Measurements from ENCODE around the gene UMODL1.

The UMODL1 gene

GRCh38 chr21:42089665-42090310 lies 18.7 kb downstream of the UMODL1 start:
- no peak for DNase-seq (ENCODE audit: low read depth in 1 of 2, low spot score in 1 of 2)
- H3K4me3 ChIP-seq (replicated peaks; ENCODE audit: insufficient read depth, low read length), result no peak overlapping the region
- H3K27me3 ChIP-seq (ENCODE audit: insufficient read depth, poor library complexity, severe bottlenecking), result no peaks in the 10 kb centered on the region
- H3K27ac ChIP-seq (replicated peaks), result no peak overlapping the region
- no peak for TF ChIP-seq POLR2AphosphoS5 (IDR thresholded peaks at IDR 0.05; ENCODE audit: low read depth)
- TF ChIP-seq GABPA (IDR thresholded peaks at IDR 0.05; ENCODE audit: low read depth), result no peak
- TF ChIP-seq REST (IDR thresholded peaks at IDR 0.05; ENCODE audit: insufficient replicate concordance, low read depth), result no peak
- no peak for TF ChIP-seq SPI1 (IDR thresholded peaks at IDR 0.05; ENCODE audit: borderline replicate concordance, low read depth)
- no peak for TF ChIP-seq CTCF (IDR thresholded peaks at IDR 0.05; ENCODE audit: insufficient read depth, low read length)

GRCh38 chr21:42091899-42092508 lies 20.9 kb downstream of the UMODL1 start:
- no peak for TF ChIP-seq CTCF (IDR thresholded peaks at IDR 0.05; ENCODE audit: insufficient read depth, low read length)
- no peak for TF ChIP-seq GABPA (IDR thresholded peaks at IDR 0.05; ENCODE audit: low read depth)
- no peak for TF ChIP-seq REST (IDR thresholded peaks at IDR 0.05; ENCODE audit: insufficient replicate concordance, low read depth)
- no peak overlapping the region for H3K27ac ChIP-seq (replicated peaks)
- H3K27me3 ChIP-seq (ENCODE audit: insufficient read depth, poor library complexity, severe bottlenecking), result no peaks in the 10 kb centered on the region
- no peak for DNase-seq (ENCODE audit: low read depth in 1 of 2, low spot score in 1 of 2)
- no peak overlapping the region for H3K4me3 ChIP-seq (replicated peaks; ENCODE audit: insufficient read depth, low read length)

- Histone ChIP-seq H3K4me3 (replicated peaks; ENCODE audit: insufficient read depth, low read length) (no peak overlapping the region), H3K27me3 (ENCODE audit: insufficient read depth, poor library complexity, severe bottlenecking) (no peaks in the 10 kb centered on the region), H3K27ac (replicated peaks) (no peak overlapping the region)
- TF ChIP-seq POLR2AphosphoS5 (IDR thresholded peaks at IDR 0.05; ENCODE audit: low read depth), result no peak
- DNase-seq (ENCODE audit: low read depth in 1 of 2, low spot score in 1 of 2), result no peak
Observed at GRCh38 chr21:42092771-42093170, 21.7 kb downstream of the UMODL1 start.

GRCh38 chr21:42093186-42093585 lies 22.1 kb downstream of the UMODL1 start:
- H3K27ac ChIP-seq (replicated peaks), result no peak overlapping the region
- H3K4me3 ChIP-seq (replicated peaks; ENCODE audit: insufficient read depth, low read length), result no peak overlapping the region
- no peaks in the 10 kb centered on the region for H3K27me3 ChIP-seq (ENCODE audit: insufficient read depth, poor library complexity, severe bottlenecking)
- DNase-seq (ENCODE audit: low read depth in 1 of 2, low spot score in 1 of 2), result no peak
- TF ChIP-seq POLR2AphosphoS5 (IDR thresholded peaks at IDR 0.05; ENCODE audit: low read depth), result no peak
- TF ChIP-seq GABPA (IDR thresholded peaks at IDR 0.05; ENCODE audit: low read depth), result no peak
- no peak for TF ChIP-seq REST (IDR thresholded peaks at IDR 0.05; ENCODE audit: insufficient replicate concordance, low read depth)
- no peak for TF ChIP-seq SPI1 (IDR thresholded peaks at IDR 0.05; ENCODE audit: borderline replicate concordance, low read depth)
- TF ChIP-seq CTCF (IDR thresholded peaks at IDR 0.05; ENCODE audit: insufficient read depth, low read length), result no peak
